K562 (cell line): Measurements from ENCODE around the gene COMMD9. TPM values are rescaled to one million over a fixed set of nuclear protein-coding genes. Genes with fewer than 3 reads are reported as not detected.

Source experiments
- polyA plus RNA-seq, 8 experiments: library from polyadenylated mRNA; depleted of rRNA in 4 of 8; stranded (reverse) in 5 of 8; unstranded in 3 of 8; fragments of >200 nt; fragmentation: Nextera tagmentation in 2 of 8; fragmentation: Illumina TruSeq in 1 of 8; extraction: Ambion mirVana in 2 of 8; extraction: Trizol in 1 of 8; gene quantifications; 2 replicates each; pipeline versions ENCODE4 v1.2.1 to v1.2.3, GENCODE V29; 2011 to 2014; ENCODE audit warnings: inconsistent platforms in 1 of 8, missing spikeins in 1 of 8
- total RNA-seq, 7 experiments: library from RNA; depleted of rRNA in 6 of 7; stranded (reverse); fragments of >200 nt in 6 of 7; fragmentation: Illumina TruSeq in 2 of 7; extraction: Trizol in 2 of 7; gene quantifications; 2 replicates each; pipeline versions ENCODE4 v1.2.1 to v1.2.3, GENCODE V29; 2011 to 2021; ENCODE audit warnings: low replicate concordance in 1 of 7

The COMMD9 gene
- total and polyA plus RNA-seq, 9 of the 15 experiments (the other 6 are each of a cell fraction or from before 2014, with no cell fraction given), result 27.3 to 121 (median 48.0) TPM

Other genes with a start within 250 kb of the COMMD9 start
- 0.53 TPM in 1 of 2 replicates, not detected in the other for gene PRR5L, start 6.9 kb upstream of the COMMD9 start, total RNA-seq (2014; rRNA removed)
- 0.16 and 0.29 TPM in 2 replicates for gene PRR5L, start 6.9 kb upstream of the COMMD9 start, total RNA-seq (2014; rRNA removed; fragmentation: Illumina TruSeq; extraction: Trizol)
- 0.11 TPM in 1 of 2 replicates, not detected in the other for gene PRR5L, start 6.9 kb upstream of the COMMD9 start, total RNA-seq (2015; rRNA removed; fragmentation: Illumina TruSeq; extraction: Trizol)
- 0.07 and 0.60 TPM in 2 replicates for gene PRR5L, start 6.9 kb upstream of the COMMD9 start, total RNA-seq (2021)
- gene PRR5L, start 6.9 kb upstream of the COMMD9 start, polyA plus RNA-seq (2011; rRNA removed), result 0.15 and 0.36 TPM in 2 replicates
- gene PRR5L, start 6.9 kb upstream of the COMMD9 start, polyA plus RNA-seq (2014; fragmentation: Illumina TruSeq; extraction: Trizol), result 0.39 and 0.40 TPM in 2 replicates
- gene PRR5L, start 6.9 kb upstream of the COMMD9 start, polyA plus RNA-seq (2014; fragmentation: Nextera tagmentation; extraction: Ambion mirVana), result under 1 TPM in 1 of 2 experiments, not detected in 1; 0.25 TPM
- gene PRR5L, start 6.9 kb upstream of the COMMD9 start, polyA plus RNA-seq (2014; rRNA removed), result 0.50 and 2.5 TPM in 2 replicates
- 5.0 and 6.4 TPM in 2 replicates for gene TRAF6, start 220.8 kb upstream of the COMMD9 start, total RNA-seq (2014; rRNA removed)
- 8.2 and 11.6 TPM in 2 replicates for gene TRAF6, start 220.8 kb upstream of the COMMD9 start, total RNA-seq (2014; rRNA removed; fragmentation: Illumina TruSeq; extraction: Trizol)
- 8.0 and 8.3 TPM in 2 replicates for gene TRAF6, start 220.8 kb upstream of the COMMD9 start, total RNA-seq (2015; rRNA removed; fragmentation: Illumina TruSeq; extraction: Trizol)
- 9.2 and 10.0 TPM in 2 replicates for gene TRAF6, start 220.8 kb upstream of the COMMD9 start, total RNA-seq (2021)
- 10.6 and 13.1 TPM in 2 replicates for gene TRAF6, start 220.8 kb upstream of the COMMD9 start, polyA plus RNA-seq (2011; rRNA removed)
- 8.4 and 9.3 TPM in 2 replicates for gene TRAF6, start 220.8 kb upstream of the COMMD9 start, polyA plus RNA-seq (2014; fragmentation: Illumina TruSeq; extraction: Trizol)
- gene TRAF6, start 220.8 kb upstream of the COMMD9 start, polyA plus RNA-seq (2014; fragmentation: Nextera tagmentation; extraction: Ambion mirVana), result 1 to 10 TPM; 2.0 to 4.2 TPM
- gene TRAF6, start 220.8 kb upstream of the COMMD9 start, polyA plus RNA-seq (2014; rRNA removed), result 4.4 and 5.4 TPM in 2 replicates